ENCODE data around the gene NDUFC2. TPM values are rescaled to one million over a fixed set of nuclear protein-coding genes. Genes with fewer than 3 reads are reported as not detected.

Gene NDUFC2
- 91.5 and 128 TPM in 2 replicates for total RNA-seq

DNA sequence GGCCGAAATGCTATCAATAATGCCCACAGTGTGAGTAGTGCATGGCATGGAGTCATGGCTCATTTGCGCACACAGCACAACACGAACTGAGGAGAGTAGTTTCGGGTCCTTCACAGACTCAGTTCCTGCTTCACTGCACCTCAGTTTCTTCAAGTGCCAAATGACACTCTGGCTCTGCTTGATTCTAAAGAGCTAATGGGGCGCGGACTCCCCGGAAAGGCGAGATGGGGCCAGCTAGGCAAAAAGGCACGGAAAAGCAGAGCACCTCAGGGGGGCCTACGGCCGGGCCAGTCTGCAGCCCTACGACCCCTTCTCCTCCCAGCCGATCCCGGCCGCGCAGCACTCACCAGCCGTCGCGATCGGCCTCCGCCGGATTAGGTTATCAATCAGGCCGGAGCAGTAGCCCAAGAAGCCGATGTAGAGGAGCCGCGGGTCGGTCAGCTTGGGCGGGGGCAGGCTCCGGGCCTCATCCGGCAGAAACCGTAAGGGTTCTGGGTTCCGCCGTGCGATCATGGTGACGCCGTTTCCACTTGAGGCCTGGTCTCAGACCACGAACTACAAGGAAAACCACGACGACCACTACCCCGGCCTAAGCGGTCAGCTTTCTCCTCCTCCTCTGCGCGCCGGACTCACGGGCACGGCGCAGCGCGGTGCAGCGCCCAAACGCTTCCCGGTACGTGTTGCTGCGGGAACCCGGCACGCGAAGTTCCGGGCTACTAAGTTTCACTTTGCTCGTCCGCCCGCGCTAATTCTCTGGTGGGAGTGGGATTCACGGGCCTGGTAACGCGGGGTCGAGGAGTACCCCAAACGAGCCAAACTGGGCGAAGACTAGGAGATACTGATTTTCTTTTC, at the start of gene NDUFC2:
TSS of gene NDUFC2 (minus strand) at position 631 of the 852 bp plus-strand sequence. CDS start at position 513, 118 bp downstream.

DNA sequence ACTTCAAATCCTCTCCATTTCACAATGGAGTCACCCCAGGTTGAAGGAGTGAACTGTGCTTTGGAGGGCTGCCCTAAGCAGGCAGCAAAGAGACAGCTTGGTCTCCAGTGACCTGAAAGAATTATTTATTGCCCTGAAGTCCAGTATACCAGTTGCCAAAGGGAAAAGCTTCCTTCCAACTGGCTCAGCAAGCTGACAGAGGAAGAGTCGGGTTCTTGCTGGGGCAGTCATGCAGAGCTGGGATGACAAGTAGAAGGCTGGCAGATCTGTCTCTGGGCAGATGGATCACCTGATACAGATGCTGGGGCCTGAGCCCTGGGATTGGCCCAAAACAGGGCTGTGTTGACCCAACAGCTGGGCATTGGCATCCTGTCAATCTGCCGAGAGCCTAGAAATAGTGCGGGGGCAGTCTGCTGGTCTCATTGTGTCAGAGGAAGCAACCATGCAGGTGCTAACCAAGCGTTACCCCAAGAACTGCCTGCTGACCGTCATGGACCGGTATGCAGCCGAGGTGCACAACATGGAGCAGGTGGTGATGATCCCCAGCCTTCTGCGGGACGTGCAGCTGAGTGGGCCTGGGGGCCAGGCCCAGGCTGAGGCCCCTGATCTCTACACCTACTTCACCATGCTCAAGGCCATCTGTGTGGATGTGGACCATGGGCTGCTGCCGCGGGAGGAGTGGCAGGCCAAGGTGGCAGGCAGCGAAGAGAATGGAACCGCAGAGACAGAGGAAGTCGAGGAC, 16.1 kb downstream of the NDUFC2 start, which contains the start of gene THRSP:
TSS of gene THRSP (plus strand) at position 422 of the 742 bp plus-strand sequence. CDS start at position 443, 21 bp downstream.

DNA sequence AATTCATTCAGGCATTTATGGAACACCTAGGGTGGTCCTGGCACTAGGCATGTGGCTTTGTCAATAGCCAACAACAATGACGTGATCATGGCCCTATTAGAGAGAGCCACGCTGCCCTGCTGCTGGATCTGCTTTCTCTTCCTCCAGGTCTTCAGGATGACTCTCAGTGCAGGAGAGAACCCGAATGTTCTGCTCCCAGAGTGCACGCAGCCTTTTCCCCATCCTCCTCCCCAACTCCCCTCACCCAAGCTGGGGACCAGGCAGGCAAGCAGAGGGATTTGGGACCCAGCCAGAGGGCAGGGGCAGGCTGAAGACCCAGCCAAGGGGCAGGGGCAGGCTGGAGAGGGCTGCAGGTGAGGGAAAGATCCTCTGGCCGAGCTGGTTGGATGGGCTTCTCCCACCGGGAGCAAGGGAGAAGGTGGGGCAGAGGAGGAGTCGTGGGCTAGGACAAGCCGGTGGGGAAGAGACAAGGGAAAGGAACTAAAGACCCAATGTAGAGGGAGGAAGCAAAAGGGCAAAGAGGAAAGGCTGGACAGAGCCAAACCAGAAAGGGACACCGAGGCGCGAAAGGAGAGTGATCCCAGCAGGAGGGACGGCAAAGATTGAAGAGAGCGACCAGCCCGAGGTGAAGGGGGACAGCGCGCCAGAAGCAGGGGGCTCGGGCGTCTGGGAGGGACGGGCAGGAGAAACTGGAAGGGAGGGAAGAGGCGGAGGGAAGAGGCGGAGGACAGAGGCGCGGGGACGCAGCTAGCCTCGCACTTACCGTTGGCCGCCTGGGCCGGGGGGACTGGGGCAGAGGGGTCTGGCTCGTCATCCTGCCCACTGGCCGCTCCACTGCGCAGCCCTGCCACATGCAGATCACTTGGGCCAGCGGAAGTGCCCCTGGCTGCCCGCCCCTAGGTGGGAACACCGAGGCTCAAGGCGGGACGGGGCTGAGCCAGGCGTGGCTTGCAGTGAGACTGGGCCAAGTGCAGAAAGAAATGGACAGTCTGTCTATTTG, 57.0 kb downstream of the NDUFC2 start, which contains the start of gene KCTD14:
TSS of gene KCTD14 (minus strand) at position 880 of the 1,000 bp plus-strand sequence. CDS start at position 853, 27 bp downstream.

Other genes starting within 250 kb of the NDUFC2 start
- gene INTS4, start 85.2 kb downstream of the NDUFC2 start, total RNA-seq: 39.3 and 43.9 TPM in 2 replicates
- 5.5 and 7.9 TPM in 2 replicates for gene KCTD14, start 56.6 kb downstream of the NDUFC2 start, total RNA-seq
- gene THRSP, start 16.0 kb downstream of the NDUFC2 start, total RNA-seq: not detected in 2 replicates
- 26.7 and 46.5 TPM in 2 replicates for gene ALG8, start 59.8 kb upstream of the NDUFC2 start, total RNA-seq
- 10.2 and 15.3 TPM in 2 replicates for gene KCTD21, start 108.8 kb upstream of the NDUFC2 start, total RNA-seq
- gene USP35, start 109.1 kb upstream of the NDUFC2 start, total RNA-seq: 9.5 and 11.8 TPM in 2 replicates

All from placental epithelial cell (primary cell).